K562 (cell line): ENCODE measurements around the gene ZSCAN32. TPM values are rescaled to one million over a fixed set of nuclear protein-coding genes. Genes with fewer than 3 reads are reported as not detected.

ENCODE experiments used
- ATF7 ChIP-seq: fragments of 450-650 bp; IDR thresholded peaks from 2 replicates; pipeline ENCODE4 v1.7.1; 2014; ENCODE audit warnings: mild to moderate bottlenecking, moderate library complexity
- FIP1L1 ChIP-seq: fragments of 200-400 bp; formaldehyde crosslinking; IDR thresholded peaks from 2 replicates; pipeline ENCODE4 v1.6.1; 2018; ENCODE audit warnings: mild to moderate bottlenecking, low read depth, low read length; ENCODE audit not compliant: poor library complexity, severe bottlenecking
- GTF2E2 ChIP-seq: fragments of 200-800 bp; sonication (Bioruptor generic); IDR thresholded peaks from 2 replicates; pipeline ENCODE4 v1.6.1; 2016; ENCODE audit warnings: missing genetic modification characterization, missing compliant biosample characterization
- HDGF ChIP-seq: fragments of 450-650 bp; IDR thresholded peaks from 2 replicates; pipeline ENCODE4 v1.6.1; 2016
- HLTF ChIP-seq: fragments of 450-650 bp; IDR thresholded peaks from 2 replicates; pipeline ENCODE4 v1.6.1; 2016
- MXI1 ChIP-seq: IDR thresholded peaks from 2 replicates; pipeline ENCODE4 v1.6.1; 2011; ENCODE audit warnings: low read depth, mild to moderate bottlenecking, improper control_type of control experiment, low read length
- NR2F6 ChIP-seq: fragments of 450-650 bp; formaldehyde crosslinking; IDR thresholded peaks from 2 replicates; pipeline ENCODE4 v1.4.0; 2020; ENCODE audit warnings: mild to moderate bottlenecking
- PHB ChIP-seq: fragments of 250-450 bp; sonication (Bioruptor Pico); IDR thresholded peaks from 2 replicates; pipeline ENCODE4 v1.5.0; 2021
- PHB2 ChIP-seq: fragments of 450-650 bp; IDR thresholded peaks from 2 replicates; pipeline ENCODE4 v1.6.1; 2017; ENCODE audit warnings: low read depth
- POLR2G ChIP-seq: fragments of 200-400 bp; formaldehyde crosslinking; IDR thresholded peaks from 2 replicates; pipeline ENCODE4 v1.6.1; 2017; ENCODE audit warnings: low read depth, mild to moderate bottlenecking, antibody characterized with exemption, low read length, moderate library complexity
- RBBP5 ChIP-seq: fragments of 200-600 bp; sonication (generic); IDR thresholded peaks from 2 replicates; pipeline ENCODE4 v1.6.1; 2012; ENCODE audit warnings: borderline replicate concordance, mild to moderate bottlenecking, low read length, control low read depth, inconsistent platforms; ENCODE audit not compliant: insufficient read depth, poor library complexity, severe bottlenecking
- SMARCB1 ChIP-seq: IDR thresholded peaks from 2 replicates; pipeline ENCODE4 v1.6.1; 2011; ENCODE audit warnings: improper control_type of control experiment, low read depth; ENCODE audit not compliant: insufficient read length
- SOX6 ChIP-seq: fragments of 450-650 bp; IDR thresholded peaks from 2 replicates; pipeline ENCODE4 v1.6.1; 2014; ENCODE audit warnings: mild to moderate bottlenecking
- ZBTB49 ChIP-seq: sonication (generic); formaldehyde crosslinking; IDR thresholded peaks from 2 replicates; pipeline ENCODE4 v1.8.0; 2022; ENCODE audit warnings: missing genetic modification reagents, mild to moderate bottlenecking, borderline replicate concordance
- ZFP36 ChIP-seq: fragments of 150-350 bp; IDR thresholded peaks from 2 replicates; pipeline ENCODE4 v1.6.1; 2018; ENCODE audit warnings: low read length, low read depth; ENCODE audit not compliant: partially characterized antibody
- ZFX ChIP-seq: sonication (generic); formaldehyde crosslinking; IDR thresholded peaks from 2 replicates; pipeline ENCODE4 v1.8.0; 2022; ENCODE audit warnings: mild to moderate bottlenecking, missing genetic modification reagents, moderate library complexity
- ZNF124 ChIP-seq: sonication (generic); formaldehyde crosslinking; IDR thresholded peaks from 2 replicates; pipeline ENCODE4 v1.8.1; 2022; ENCODE audit warnings: missing genetic modification reagents
- ZNF395 ChIP-seq: fragments of 200-800 bp; sonication (Bioruptor generic); IDR thresholded peaks from 2 replicates; pipeline ENCODE4 v1.6.1; 2017; ENCODE audit warnings: missing genetic modification characterization, missing compliant biosample characterization
- ZNF696 ChIP-seq: fragments of 250-450 bp; sonication (Bioruptor Pico); conservative IDR thresholded peaks from 2 replicates; pipeline ENCODE4 v1.4.0; 2020; ENCODE audit warnings: mild to moderate bottlenecking, moderate library complexity
- ZNF778 ChIP-seq: fragments of 450-650 bp; formaldehyde crosslinking; IDR thresholded peaks from 2 replicates; pipeline ENCODE4 v1.4.0; 2020; ENCODE audit warnings: mild to moderate bottlenecking, moderate library complexity
- polyA plus RNA-seq, 8 experiments: library from polyadenylated mRNA; depleted of rRNA in 4 of 8; stranded (reverse) in 5 of 8; unstranded in 3 of 8; fragments of >200 nt; fragmentation: Nextera tagmentation in 2 of 8; fragmentation: Illumina TruSeq in 1 of 8; extraction: Ambion mirVana in 2 of 8; extraction: Trizol in 1 of 8; gene quantifications; 2 replicates each; pipeline versions ENCODE4 v1.2.1 to v1.2.3, GENCODE V29; 2011 to 2014; ENCODE audit warnings: inconsistent platforms in 1 of 8, missing spikeins in 1 of 8
- total RNA-seq, 7 experiments: library from RNA; depleted of rRNA in 6 of 7; stranded (reverse); fragments of >200 nt in 6 of 7; fragmentation: Illumina TruSeq in 2 of 7; extraction: Trizol in 2 of 7; gene quantifications; 2 replicates each; pipeline versions ENCODE4 v1.2.1 to v1.2.3, GENCODE V29; 2011 to 2021; ENCODE audit warnings: low replicate concordance in 1 of 7
- TF ChIP-seq, protein P1 (sequence below): sonication (generic); formaldehyde crosslinking; IDR thresholded peaks from 2 replicates; pipeline ENCODE4 v1.8.1; 2023; ENCODE audit warnings: mild to moderate bottlenecking, missing genetic modification reagents
- TF ChIP-seq, protein P2 (sequence below): IDR thresholded peaks from 2 replicates; pipeline ENCODE4 v1.6.1; 2016; ENCODE audit warnings: missing genetic modification characterization, missing compliant biosample characterization

Gene ZSCAN32
- total and polyA plus RNA-seq, 9 of the 15 experiments (the other 6 are each of a cell fraction or from before 2014, with no cell fraction given): 16.0 to 29.4 (median 19.2) TPM

DNA sequence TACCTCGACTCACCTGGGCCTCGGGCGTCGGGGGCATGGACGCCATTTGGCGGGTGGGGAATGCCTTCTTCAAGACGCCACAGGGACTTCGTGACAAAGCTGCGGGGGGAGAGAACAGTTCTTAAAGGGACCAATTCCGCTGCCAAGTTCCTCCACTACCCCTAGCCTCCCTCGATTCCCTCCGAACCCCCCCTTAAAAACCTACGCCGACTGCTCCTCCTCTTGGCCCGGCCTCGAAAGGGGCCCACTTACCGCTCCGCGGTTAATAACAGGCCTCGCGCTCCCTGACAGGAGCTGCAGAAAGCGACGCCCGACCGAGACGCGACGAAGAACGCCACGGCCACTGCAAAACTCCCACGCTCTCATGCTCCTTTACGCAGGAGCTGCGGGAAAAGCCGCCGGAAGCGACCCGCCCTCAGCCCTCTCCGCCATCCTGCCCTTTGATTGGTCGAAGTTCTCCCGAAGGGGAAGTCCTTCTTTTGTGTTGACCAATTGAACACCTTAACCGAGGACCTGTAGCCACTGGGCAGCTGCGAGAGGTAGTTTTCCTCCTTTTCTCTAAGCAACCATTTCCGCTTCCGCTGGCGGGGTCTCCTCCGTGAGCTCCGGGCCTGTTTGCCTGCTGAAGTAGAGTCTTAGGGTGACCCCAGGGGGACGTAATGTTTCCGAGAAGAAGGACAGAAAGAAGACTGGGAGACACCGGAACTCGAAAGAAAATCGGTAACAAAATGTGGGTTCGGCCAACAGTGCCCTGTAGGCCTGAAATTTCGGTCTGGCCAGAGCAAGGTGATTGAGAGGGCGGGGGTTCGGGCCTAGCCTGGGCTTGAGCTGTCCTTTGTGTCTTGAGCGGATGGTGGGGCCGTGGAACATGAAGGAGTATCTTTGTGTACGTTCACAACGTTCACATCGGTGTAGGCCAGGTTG is 42.6 kb upstream of the ZSCAN32 start, which contains the start of the genes NAA60 and ZNF597 (continued):
- TF ChIP-seq, protein P1, sequence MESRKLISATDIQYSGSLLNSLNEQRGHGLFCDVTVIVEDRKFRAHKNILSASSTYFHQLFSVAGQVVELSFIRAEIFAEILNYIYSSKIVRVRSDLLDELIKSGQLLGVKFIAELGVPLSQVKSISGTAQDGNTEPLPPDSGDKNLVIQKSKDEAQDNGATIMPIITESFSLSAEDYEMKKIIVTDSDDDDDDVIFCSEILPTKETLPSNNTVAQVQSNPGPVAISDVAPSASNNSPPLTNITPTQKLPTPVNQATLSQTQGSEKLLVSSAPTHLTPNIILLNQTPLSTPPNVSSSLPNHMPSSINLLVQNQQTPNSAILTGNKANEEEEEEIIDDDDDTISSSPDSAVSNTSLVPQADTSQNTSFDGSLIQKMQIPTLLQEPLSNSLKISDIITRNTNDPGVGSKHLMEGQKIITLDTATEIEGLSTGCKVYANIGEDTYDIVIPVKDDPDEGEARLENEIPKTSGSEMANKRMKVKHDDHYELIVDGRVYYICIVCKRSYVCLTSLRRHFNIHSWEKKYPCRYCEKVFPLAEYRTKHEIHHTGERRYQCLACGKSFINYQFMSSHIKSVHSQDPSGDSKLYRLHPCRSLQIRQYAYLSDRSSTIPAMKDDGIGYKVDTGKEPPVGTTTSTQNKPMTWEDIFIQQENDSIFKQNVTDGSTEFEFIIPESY (CRISPR knock-in tag): no peak
- TF ChIP-seq ZNF395 (CRISPR knock-in tag) (no peak), ZNF124 (no peak), POLR2G (peak; percentile 67), FIP1L1 (no peak), MXI1 (no peak), PHB2 (no peak), ZFP36 (no peak), RBBP5 (no peak), SMARCB1 (no peak), HDGF (no peak), PHB (CRISPR knock-in tag) (no peak), ZFX (CRISPR knock-in tag) (peak; percentile 65), ZNF696 (no peak), NR2F6 (CRISPR knock-in tag) (no peak), HLTF (no peak), SOX6 (no peak), ATF7 (no peak), ZBTB49 (no peak), ZNF778 (CRISPR knock-in tag) (no peak), GTF2E2 (tag) (no peak)
- TF ChIP-seq, protein P2, sequence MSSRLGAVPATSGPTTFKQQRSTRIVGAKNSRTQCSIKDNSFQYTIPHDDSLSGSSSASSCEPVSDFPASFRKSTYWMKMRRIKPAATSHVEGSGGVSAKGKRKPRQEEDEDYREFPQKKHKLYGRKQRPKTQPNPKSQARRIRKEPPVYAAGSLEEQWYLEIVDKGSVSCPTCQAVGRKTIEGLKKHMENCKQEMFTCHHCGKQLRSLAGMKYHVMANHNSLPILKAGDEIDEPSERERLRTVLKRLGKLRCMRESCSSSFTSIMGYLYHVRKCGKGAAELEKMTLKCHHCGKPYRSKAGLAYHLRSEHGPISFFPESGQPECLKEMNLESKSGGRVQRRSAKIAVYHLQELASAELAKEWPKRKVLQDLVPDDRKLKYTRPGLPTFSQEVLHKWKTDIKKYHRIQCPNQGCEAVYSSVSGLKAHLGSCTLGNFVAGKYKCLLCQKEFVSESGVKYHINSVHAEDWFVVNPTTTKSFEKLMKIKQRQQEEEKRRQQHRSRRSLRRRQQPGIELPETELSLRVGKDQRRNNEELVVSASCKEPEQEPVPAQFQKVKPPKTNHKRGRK (tag): no peak
